Stimulated activated CD8-positive, alpha-beta memory T cell treated with anti-CD3 and anti-CD28 coated beads, Interleukin-7, amount 100 ng/mL, for 48 hours (primary cell): Measurements from ENCODE around the gene GPR155.

Source experiments
- DNase-seq, 2 donors: peaks; one replicate each; pipeline ENCODE4 v3.0.0-alpha.2; 2020; ENCODE audit warnings: low read depth in 1 of 2; ENCODE audit errors: extremely low read depth in 1 of 2

Gene GPR155, protein sequence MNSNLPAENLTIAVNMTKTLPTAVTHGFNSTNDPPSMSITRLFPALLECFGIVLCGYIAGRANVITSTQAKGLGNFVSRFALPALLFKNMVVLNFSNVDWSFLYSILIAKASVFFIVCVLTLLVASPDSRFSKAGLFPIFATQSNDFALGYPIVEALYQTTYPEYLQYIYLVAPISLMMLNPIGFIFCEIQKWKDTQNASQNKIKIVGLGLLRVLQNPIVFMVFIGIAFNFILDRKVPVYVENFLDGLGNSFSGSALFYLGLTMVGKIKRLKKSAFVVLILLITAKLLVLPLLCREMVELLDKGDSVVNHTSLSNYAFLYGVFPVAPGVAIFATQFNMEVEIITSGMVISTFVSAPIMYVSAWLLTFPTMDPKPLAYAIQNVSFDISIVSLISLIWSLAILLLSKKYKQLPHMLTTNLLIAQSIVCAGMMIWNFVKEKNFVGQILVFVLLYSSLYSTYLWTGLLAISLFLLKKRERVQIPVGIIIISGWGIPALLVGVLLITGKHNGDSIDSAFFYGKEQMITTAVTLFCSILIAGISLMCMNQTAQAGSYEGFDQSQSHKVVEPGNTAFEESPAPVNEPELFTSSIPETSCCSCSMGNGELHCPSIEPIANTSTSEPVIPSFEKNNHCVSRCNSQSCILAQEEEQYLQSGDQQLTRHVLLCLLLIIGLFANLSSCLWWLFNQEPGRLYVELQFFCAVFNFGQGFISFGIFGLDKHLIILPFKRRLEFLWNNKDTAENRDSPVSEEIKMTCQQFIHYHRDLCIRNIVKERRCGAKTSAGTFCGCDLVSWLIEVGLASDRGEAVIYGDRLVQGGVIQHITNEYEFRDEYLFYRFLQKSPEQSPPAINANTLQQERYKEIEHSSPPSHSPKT

DNA sequence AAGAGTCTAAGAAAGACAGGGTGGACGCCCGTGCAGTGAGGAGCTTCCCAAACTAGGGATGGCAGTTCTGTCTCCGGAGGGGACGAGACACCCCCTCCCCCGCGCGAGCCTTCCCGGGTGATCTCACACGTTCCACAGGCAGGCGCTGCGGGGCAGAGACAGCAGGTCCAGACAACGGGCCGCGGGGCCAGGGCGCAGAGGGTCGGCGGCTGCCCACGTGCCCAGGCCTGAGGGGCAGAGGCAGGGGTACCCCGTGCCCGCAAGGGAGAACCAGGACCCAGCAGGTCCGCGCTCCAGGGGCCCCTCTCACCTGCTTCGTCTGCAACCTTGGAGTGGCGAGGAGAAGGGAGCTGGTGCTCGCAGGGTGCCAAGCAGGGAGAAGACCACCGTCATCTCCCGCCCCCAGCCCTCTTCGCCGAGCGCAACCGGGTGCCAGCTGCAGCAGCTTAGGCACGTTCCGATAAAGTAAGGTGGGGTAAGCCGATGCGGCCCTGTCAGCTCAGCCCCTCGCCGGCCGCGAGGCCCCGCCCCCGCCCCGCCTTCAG is at the start of gene GPR155:
TSS of gene GPR155 (minus strand) at position 467 of the 545 bp plus-strand sequence. CDS start 5,073 bp downstream, outside the sequence.
- DNase-seq, result no peak

DNA sequence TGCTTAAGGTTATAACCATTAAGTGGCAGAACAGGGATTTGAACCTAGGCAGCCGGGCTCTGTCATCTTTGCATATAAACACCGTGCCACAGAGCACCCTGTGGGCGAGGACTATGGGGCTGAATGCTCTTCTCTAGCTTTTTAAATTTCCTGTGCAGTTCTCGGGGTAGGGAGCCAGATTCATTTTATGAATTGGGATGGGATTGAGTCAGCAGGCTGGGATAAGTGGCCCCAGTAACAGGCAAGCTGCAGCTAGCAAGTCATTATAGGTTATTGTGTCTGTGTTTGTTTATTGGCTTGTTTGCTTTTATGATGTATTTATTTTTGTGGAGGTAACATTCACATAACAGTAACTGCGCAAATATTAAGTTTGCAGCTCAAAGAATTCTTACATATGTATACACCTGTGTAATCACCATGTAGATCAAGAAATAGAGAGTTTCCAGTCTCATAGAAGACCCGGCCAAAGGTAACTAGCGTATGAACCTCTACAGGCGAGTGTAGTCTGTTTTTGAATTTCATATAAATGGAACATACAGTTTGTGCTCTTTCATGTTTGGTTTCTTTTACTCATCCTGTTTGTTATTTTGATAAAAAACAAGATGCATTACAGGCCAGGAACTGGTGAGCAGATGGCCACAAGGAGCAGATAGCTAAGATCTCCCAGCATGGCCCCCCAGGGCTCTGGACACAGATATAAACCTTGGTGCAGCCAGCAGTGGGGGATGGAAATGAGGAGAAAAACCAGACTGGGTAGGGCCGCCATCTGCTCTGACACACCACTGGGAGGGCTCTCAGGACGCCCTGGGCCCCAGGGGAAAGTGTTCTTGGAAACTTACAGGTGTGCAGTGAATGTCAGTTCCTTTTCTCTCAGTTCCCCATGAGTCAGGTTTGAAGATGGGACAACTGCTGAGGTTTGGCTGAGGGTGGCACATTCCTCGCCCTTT is 49.2 kb upstream of the GPR155 start:
- DNase-seq, result no peak

DNA sequence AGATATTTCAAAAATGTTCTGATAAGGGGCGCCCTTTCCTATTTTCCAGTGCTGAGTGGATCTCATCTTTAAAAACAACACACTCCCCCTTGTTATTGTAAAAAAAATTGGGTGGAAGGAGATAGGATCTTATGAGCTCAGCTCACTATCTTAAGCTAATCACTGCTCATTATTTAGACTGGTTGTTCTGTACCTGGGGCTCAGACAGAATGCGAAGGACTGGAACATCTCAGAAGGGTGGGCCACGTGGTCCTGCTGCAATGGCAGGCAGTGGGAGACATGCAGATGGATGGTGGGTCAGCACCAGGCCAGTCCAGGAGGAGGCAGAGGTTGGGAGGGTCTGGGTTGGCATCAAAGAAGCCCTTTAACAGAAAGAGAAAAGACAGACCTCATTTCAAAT is 48.3 kb upstream of the GPR155 start:
- no peak for DNase-seq

DNA sequence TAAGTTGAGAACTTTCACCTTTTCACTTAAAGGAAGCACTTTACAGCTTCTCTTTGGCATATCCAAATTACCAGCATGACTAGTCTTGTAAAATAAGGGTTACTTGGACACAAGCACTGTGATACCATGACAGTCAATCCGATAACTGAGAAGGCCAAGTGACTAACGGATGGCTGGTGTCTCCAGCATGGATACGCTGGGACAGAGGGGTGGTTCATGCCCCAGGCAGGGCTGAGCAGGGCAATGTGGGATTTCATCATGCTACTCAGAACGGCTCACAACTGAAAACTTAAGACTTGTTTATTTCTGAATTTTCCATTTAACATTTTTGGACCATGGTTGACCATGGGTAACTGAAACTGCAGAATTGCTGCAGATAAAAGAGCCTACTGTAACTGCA is 43.1 kb upstream of the GPR155 start:
- DNase-seq, result no peak

DNA sequence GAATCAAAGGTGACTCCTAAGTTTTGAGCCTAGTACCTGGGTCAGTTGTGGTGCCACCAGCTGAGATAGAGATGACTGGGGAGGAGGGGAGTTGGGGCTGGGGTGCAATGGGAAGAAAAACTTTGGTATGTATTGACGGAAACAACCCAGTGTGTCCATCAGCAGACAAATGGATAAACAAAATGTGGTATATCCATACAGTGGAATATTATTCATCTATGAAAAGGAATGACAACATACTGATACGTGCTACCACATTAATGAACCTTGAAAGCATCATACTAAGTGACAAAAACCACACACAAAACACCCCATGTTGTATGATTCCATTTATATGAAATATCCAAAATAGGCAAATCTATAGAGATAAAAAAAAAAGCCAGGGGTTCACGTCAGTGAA is 41.1 kb upstream of the GPR155 start:
- no peak for DNase-seq

DNA sequence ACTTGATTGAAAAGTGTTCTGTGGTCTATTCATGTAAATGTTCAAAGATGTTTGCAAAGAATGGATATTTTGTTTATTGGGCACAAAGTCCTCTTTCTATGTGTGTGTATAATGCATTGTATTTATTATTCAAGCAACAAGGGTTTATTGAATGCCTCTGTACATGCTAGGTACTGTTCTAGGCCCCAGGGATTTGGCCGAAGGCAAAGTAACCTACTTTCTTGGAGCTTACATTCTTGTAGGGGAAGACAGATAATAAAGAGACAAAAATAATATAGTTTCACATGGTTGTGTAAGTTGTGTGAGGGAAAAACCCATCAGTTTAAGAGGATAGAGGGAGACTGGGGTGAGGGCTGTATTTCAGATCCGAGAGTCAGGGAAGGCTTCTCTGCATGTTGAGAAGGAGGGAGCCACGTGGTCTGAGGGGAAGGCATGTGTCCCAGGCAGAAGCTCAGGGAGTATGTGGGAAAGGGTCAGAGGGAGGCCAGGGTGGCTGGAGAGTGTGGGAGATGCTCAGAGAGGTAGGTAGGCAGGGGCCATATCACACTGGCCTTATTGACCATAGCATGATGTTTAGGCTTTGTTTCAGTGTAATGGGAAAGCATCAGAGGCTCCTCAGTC is 40.4 kb upstream of the GPR155 start:
- no peak for DNase-seq

DNA sequence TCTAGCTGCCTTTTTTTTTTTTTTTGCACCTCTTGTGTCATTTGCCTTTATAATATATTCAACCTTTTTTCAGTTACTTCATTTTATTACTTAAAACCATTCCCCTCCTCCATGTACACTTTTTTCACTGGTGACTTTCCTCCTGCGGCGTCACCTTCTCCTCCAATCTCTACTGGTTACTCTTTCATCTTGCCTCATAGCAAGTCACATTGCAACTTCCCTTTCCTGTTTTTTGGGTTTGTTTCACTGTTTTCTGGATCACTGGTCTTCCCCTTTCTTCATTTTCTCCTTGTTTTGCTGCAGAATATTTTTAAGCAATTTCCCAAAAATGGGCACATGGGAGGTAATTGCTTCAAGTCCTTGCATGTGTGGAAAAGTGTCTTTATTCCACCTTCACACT is 37.7 kb upstream of the GPR155 start:
- no peak for DNase-seq

DNA sequence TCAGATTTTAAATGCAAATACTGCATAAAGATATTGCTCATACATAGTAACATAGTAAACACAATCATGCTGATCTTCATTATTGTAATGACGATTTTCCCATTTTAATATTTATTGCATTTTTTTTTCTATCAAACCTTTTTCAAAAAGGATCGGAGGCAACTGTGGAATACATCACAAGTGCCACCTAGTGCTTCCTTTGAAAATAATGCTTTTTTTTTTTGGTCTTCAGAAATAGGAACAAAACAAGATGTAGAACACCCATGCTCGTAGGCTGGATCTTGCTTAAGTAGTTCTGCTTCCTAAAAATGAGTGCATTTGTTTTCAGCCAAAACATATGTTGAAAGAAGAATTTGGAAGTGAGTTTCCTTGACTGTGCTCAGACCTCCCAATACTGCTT is 35.7 kb upstream of the GPR155 start:
- DNase-seq, result no peak

DNA sequence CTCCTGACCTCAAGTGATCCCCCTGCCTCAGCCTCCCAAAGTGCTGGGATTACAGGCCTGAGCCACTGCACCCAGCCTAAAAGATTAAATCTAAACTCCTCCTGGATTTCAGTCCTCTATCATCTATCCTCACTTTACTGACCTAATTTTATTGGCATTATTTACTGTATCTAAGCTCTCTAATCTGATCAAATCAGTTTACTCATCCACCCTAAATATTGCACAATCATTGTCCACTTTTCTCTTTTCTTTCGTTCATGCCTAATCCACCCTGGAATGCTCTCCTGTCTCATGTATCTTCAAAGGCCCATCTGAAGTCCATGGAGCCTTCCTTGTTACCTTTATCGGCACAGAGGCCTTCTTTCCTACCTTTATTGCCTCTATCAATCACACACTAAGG is 31.6 kb upstream of the GPR155 start:
- DNase-seq, result no peak

DNA sequence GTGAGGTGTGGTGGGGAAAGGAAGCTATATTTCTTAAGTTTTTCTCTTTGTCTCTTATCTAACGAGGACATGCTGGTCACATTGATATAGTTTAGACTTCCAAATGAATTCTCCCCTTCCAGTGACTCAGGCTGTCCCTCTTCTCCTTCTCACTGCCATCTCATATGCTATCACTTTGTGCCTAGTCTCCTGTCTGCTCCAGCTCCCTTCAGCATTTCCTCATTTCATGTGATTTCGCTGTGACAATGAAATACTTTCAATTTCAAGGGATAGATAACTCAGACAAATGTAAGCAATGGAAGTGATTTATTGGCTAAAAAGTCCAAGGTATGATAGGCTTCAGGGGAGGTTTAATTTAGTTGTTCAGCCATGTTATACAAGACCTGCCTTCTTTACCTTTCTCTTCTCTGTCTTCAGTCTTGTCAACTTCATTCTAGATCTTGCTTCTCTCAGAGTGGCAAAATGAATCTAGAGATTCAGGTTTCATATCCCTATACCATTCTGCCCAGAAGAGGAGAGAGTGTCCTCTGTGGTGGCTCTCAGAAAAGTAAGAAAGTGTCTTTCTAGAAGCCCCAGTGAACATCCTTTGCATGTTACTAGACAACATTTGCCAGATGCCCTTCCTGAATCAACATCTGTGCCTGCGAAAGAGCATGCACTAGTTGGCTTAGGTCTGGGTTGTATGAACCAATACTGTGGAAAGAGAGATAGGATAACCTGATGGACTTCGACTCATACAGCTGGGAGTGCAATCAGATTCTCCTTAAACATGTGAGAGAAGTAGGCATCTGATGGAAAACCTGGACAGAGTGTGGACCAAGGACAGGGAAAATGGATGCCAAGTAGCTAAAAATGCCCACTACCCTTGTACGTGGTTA is 29.9 kb upstream of the GPR155 start:
- DNase-seq, result no peak

DNA sequence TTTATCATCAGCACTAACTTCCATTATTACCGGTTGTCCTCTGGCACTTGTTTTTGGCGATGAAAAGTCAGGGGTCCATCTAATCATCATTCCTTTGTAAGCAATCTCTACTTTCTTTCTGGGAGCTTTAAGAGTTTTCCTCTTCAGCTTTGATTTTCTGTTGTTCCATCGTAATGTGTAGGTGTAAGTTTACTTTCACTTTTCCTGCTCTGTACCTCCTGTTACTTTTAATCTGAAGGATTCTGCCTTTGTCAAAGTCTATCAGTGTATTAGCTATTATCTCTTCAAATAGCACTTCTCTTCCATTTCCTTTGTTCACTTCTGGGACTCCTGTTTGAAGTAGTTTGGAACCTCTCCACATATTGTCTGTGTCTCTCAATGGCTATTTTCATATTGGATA is 25.5 kb upstream of the GPR155 start:
- DNase-seq, result no peak

DNA sequence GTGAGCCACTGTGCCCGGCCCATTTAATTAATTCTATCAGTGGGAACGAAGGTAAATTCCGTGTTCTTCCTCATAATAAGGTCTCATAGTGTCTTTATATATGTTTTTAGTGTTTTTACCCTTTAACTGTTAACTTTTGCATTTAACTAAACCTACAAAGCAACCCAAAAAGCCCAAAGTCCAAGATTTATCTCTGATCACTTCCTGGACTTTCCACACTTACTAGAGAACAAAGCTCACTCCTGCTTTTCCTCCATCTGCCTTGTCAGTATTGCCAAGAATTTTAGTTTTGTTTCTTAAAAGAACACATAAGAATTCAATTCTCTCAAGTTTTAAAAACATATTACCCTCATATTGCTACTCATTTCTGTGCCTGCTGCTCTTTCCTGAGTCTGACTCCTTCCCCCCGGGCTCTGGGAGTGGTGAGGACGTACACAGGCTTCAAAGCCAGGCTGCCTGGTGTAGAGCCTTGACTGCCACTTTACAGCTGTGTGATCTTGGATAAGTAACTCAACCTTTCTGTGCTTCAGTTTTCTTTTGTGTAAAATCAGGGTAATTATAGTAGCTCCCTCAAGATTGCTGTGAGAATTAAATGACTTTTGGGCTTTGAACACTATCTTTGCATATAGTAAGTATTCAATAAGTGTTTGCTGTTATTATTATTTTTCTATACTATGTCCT is 24.9 kb upstream of the GPR155 start:
- no peak for DNase-seq

DNA sequence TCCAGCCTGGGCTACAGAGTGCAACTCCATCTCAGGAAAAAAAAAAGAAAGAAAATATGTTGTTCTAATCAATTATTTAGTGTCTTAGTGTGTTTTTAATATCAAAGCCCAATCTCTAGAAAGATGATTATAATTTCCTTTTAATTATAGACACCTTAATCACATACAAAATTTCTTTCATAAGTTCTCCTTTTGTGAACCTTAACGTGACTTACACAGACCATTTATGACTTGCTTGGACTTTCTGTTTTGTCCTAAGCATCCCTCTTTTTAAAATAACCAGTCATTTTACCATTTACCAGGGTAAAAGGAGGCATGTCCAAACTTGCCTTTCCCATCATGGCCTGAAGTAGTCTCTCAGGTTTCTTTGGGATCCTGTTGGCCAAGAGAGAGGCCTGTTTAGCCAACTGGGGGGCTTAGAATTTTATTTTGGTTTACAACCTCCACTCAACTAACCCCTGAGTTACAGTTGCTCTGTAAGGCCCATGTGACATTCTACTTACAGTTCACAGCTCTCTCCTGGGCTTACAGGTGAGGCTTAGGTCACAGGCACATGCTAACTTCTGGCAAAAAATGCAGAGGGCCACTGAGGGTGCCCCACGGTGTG is 23.9 kb upstream of the GPR155 start:
- DNase-seq, result no peak

DNA sequence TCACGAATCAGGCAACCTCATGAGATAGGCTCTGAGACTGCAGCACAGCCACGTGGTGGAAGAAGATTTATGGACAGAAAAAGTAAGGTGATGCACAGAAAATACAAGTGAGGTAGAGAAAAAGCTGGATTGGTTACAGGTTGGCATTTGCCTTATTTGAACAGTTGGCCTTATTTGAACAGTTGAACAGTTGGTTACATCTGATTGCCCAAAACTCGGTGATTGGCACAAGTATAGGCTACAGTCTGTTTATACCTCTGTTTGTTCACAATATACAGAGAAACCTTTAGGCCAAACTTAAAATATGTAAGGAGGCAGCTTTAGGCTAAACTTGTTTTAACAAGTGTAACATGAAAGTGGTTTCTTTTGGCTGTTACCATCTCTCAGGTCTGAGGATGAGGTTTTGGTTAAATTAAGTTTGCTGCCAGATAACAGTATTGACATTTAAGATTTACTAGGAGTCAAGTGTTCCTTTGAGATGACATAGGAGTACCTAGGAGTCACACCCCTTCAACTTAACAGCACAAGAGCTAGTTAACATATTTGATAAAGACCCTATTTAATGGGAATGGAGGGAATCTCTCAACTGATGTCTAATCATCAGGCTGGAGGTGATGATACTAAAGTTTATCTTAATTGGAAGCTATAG is 16.5 kb upstream of the GPR155 start:
- DNase-seq, result no peak

DNA sequence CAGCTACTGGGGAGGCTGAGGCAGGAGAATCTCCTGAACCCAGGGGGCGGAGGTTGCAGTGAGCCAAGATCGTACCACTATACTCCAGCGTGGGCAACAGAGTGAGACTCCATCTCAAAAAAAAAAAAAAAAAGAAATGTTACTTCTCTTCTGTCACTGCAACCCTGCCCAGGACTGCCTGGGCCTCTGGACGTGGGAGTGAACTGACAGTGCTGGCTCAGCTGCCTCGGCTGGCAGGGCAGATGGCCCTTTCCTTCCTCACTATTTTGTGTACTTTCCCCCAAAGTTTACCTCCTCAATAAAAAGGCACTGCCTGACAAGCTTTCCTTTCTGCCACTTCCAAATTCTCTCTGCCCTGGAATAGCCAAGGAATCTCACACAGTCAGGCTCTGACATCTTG is 12.5 kb upstream of the GPR155 start:
- DNase-seq, result no peak

DNA sequence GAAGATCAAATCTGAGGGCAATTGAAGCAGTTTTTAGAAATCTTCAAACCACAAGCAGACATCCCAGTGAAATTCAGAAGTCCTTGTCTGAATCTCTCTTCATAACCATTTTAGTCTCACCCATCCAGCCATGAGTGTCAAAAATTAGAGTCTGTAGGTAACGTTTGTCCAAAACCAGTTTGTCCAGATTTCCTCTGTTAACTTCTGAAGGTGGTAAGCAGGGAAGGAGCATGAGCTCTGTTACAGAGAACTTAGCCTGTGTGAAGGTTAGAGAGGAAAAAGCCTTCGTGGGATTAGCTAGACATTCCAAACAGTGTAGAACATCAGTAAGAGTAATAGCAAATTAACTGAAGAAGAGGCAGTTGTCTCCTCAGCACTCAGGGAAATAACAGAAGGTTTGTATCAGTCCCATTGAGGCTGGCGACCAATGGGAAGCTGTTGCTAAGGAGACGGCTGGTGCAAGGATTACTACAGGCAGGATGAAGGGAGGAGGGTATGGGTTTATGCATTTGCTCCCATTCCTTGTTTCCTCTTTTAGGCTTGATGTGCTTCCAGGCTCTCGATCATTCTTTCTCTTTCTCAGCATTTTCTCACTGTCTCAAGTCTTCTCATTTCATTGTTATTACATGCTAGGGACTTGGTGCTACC is 8.7 kb upstream of the GPR155 start:
- no peak for DNase-seq
